ENCODE data around the gene PAFAH1B1.

Gene PAFAH1B1

GRCh38 chr17:2549392-2550211 is 43.9 kb upstream of the PAFAH1B1 start:
- Histone ChIP-seq H3K4me2 (ENCODE audit: low read length) (no peak overlapping the region), H3K4me1 (ENCODE audit: control insufficient read depth, low read length) (peaks cover 22% of the 10 kb centered on the region), H3K27me3 (ENCODE audit: control insufficient read depth, low read length) (no peaks in the 10 kb centered on the region), H3K79me2 (ENCODE audit: control insufficient read depth, low read length) (no peaks in the 10 kb centered on the region), H3K27ac (ENCODE audit: low read depth, low read length) (no peak overlapping the region), H4K20me1 (ENCODE audit: control insufficient read depth, insufficient read depth, low read depth, low read length) (no peaks in the 10 kb centered on the region), H3K36me3 (ENCODE audit: control insufficient read depth, low read length) (no peaks in the 10 kb centered on the region), H3F3A (ENCODE audit: control insufficient read depth, insufficient read depth) (peaks cover 4% of the 10 kb centered on the region), H3K9me2 (replicated peaks; ENCODE audit: control insufficient read depth, low read length) (no peaks in the 10 kb centered on the region), H3K4me3 (ENCODE audit: low read length) (no peak overlapping the region), H3K9me3 (ENCODE audit: control insufficient read depth, insufficient read depth, low read length) (no peaks in the 10 kb centered on the region)
- TF ChIP-seq CTCF (IDR thresholded peaks at IDR 0.05; ENCODE audit: low read depth, low read length, poor library complexity, severe bottlenecking) (no peak), EZH2phosphoT487 (IDR thresholded peaks at IDR 0.05; ENCODE audit: borderline replicate concordance, low read length) (no peak)

GRCh38 chr17:2551493-2551892 is 42.0 kb upstream of the PAFAH1B1 start:
- Histone ChIP-seq H3K9me3 (ENCODE audit: control insufficient read depth, insufficient read depth, low read length) (no peaks in the 10 kb centered on the region), H3K27ac (ENCODE audit: low read depth, low read length) (no peak overlapping the region), H3K79me2 (ENCODE audit: control insufficient read depth, low read length) (no peaks in the 10 kb centered on the region), H3K4me3 (ENCODE audit: low read length) (no peak overlapping the region), H3K27me3 (ENCODE audit: control insufficient read depth, low read length) (no peaks in the 10 kb centered on the region), H3K4me2 (ENCODE audit: low read length) (no peak overlapping the region), H3K4me1 (ENCODE audit: control insufficient read depth, low read length) (peaks cover 11% of the 10 kb centered on the region), H3K9me2 (replicated peaks; ENCODE audit: control insufficient read depth, low read length) (no peaks in the 10 kb centered on the region), H3K36me3 (ENCODE audit: control insufficient read depth, low read length) (no peaks in the 10 kb centered on the region), H4K20me1 (ENCODE audit: control insufficient read depth, insufficient read depth, low read depth, low read length) (no peaks in the 10 kb centered on the region), H3F3A (ENCODE audit: control insufficient read depth, insufficient read depth) (no peaks in the 10 kb centered on the region)
- TF ChIP-seq EZH2phosphoT487 (IDR thresholded peaks at IDR 0.05; ENCODE audit: borderline replicate concordance, low read length) (no peak), CTCF (IDR thresholded peaks at IDR 0.05; ENCODE audit: low read depth, low read length, poor library complexity, severe bottlenecking) (no peak)

DNA sequence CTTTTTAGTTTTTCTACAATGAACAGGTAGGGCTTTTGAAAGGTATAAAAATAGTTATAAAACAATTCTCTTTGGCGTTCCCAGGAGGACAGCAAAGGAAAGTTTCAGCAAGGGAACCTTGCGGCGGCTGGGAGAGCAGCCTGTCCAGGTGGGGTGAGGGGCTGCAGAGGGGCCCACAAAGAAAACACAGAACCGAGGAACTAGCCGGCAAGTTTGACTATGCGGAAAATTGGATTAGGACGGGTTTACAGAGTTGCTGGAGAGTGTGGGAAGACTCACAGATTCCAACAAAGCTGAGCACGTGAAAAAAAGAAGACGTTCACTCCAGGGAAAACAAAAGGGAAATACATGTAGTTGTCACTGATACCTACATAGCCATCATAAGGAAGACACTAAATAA is 41.5 kb upstream of the PAFAH1B1 start:
- TF ChIP-seq CTCF (IDR thresholded peaks at IDR 0.05; ENCODE audit: low read depth, low read length, poor library complexity, severe bottlenecking) = no peak
- TF ChIP-seq EZH2phosphoT487 (IDR thresholded peaks at IDR 0.05; ENCODE audit: borderline replicate concordance, low read length) = no peak
- H3K27ac ChIP-seq (ENCODE audit: low read depth, low read length) = no peak overlapping the region
- H3K4me1 ChIP-seq (ENCODE audit: control insufficient read depth, low read length) = peaks cover 11% of the 10 kb centered on the region
- H3K27me3 ChIP-seq (ENCODE audit: control insufficient read depth, low read length) = no peaks in the 10 kb centered on the region
- H3K9me2 ChIP-seq (replicated peaks; ENCODE audit: control insufficient read depth, low read length) = no peaks in the 10 kb centered on the region
- no peak overlapping the region for H3K4me3 ChIP-seq (ENCODE audit: low read length)
- H3K4me2 ChIP-seq (ENCODE audit: low read length) = no peak overlapping the region
- H3K79me2 ChIP-seq (ENCODE audit: control insufficient read depth, low read length) = no peaks in the 10 kb centered on the region
- no peaks in the 10 kb centered on the region for H3K36me3 ChIP-seq (ENCODE audit: control insufficient read depth, low read length)
- no peaks in the 10 kb centered on the region for H3F3A ChIP-seq (ENCODE audit: control insufficient read depth, insufficient read depth)
- no peaks in the 10 kb centered on the region for H3K9me3 ChIP-seq (ENCODE audit: control insufficient read depth, insufficient read depth, low read length)
- no peaks in the 10 kb centered on the region for H4K20me1 ChIP-seq (ENCODE audit: control insufficient read depth, insufficient read depth, low read depth, low read length)

All from DOHH2 (cell line).